ENCODE measurements around the gene MEX3D. TPM values are rescaled to one million over a fixed set of nuclear protein-coding genes. Genes with fewer than 3 reads are reported as not detected.

The MEX3D gene
- total RNA-seq, 2 experiments from 2014 or later = 5.0 to 5.5 TPM

DNA sequence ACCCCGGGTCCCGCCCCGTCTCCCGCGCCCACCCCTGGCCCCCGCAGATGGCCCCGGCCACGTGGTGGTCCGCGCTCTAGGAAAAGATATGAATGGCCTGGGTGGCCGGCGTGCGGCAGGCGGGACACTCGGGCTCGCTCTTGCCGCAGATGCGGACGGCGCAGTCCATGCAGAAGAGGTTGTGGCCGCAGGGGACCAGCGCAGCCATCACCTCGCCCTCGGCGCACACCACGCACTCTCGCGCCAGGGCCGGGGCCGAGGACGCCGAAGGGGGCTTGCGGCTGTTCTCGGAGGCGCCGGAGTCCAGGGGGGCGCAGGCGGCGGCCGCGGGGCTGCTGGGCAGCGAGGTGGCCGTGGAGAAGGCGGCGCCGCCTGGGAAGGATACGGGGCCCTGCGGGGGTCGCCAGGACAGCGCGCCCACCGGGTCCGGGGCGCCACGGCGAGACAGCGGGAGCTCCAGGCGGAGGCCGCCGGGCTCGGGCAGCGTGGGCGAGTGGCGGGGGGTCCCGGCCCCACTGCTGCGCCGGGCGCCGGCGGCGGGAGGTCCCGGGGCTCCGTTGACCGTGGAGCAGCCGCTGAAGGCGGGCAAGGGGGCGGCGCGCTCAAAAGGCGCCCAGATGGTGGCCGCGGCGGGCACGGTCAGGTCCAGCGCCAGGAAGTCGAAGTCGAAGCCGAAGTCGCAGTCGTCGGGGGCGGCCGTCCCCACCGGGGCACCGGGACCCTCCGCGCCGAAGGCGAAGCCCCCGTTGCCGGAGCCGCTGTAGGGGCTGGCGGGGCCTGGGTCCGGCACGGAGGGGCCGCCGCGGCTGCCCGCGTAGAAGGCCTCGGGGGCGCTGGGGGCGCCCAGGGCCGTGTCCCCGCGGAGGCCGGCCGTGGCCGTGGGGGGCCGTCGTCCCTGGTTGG lies 12.4 kb downstream of the MEX3D start:
- H3K27me3 Mint-ChIP-seq = no peaks in the 10 kb centered on the region
- no peaks in the 10 kb centered on the region for H3K4me1 Mint-ChIP-seq (ENCODE audit: low read depth)
- ChIA-PET POLR2A (no interaction called here), CTCF (no interaction called here)
- intact Hi-C loops (cut with micrococcal nuclease) = no loop called here
- no peak for ATAC-seq
- H3K27ac Mint-ChIP-seq = no peak overlapping the region
- no peak for DNase-seq
- H3K4me3 Mint-ChIP-seq = no peak overlapping the region
- H3K36me3 Mint-ChIP-seq (ENCODE audit: low read depth) = no peaks in the 10 kb centered on the region
- H3K9me3 Mint-ChIP-seq = no peaks in the 10 kb centered on the region
- TF ChIP-seq, protein P1, sequence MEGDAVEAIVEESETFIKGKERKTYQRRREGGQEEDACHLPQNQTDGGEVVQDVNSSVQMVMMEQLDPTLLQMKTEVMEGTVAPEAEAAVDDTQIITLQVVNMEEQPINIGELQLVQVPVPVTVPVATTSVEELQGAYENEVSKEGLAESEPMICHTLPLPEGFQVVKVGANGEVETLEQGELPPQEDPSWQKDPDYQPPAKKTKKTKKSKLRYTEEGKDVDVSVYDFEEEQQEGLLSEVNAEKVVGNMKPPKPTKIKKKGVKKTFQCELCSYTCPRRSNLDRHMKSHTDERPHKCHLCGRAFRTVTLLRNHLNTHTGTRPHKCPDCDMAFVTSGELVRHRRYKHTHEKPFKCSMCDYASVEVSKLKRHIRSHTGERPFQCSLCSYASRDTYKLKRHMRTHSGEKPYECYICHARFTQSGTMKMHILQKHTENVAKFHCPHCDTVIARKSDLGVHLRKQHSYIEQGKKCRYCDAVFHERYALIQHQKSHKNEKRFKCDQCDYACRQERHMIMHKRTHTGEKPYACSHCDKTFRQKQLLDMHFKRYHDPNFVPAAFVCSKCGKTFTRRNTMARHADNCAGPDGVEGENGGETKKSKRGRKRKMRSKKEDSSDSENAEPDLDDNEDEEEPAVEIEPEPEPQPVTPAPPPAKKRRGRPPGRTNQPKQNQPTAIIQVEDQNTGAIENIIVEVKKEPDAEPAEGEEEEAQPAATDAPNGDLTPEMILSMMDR (IDR thresholded peaks at IDR 0.05) = no peak

DNA sequence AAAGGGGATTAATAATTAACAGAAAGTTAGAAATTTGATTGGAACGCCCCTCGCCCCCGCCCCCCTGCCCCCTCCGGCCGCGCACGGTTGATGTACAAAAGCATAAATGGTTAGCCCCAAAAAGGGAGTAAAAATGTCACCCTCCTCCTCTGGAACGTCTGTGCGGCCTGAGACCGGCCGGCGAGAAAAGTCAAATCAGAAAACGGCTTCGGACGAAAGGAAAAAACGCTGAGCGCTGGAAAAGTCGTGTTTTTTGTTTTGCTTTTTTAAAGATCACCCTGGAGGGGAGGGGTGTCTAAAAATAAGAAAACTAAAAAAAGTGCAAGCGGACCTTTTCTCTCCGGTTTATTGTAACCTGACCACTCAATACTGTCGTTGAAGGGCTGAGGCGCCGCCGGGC lies 13.2 kb downstream of the MEX3D start:
- TF ChIP-seq, protein P1 (IDR thresholded peaks at IDR 0.05) = no peak
- Mint-ChIP-seq H3K4me1 (ENCODE audit: low read depth) (no peaks in the 10 kb centered on the region), H3K4me3 (no peak overlapping the region), H3K36me3 (ENCODE audit: low read depth) (no peaks in the 10 kb centered on the region), H3K27me3 (no peaks in the 10 kb centered on the region), H3K27ac (no peak overlapping the region), H3K9me3 (no peaks in the 10 kb centered on the region)
- ATAC-seq (no peak), DNase-seq (no peak)
- POLR2A ChIA-PET = no interaction called here
- CTCF ChIA-PET = interaction anchor here (1.0 kb wide), 1 partner anchor 9 kb away, joined by 3 read pairs; no protein-coding TSS in a partner anchor
- intact Hi-C loops (cut with micrococcal nuclease) = no loop called here

DNA sequence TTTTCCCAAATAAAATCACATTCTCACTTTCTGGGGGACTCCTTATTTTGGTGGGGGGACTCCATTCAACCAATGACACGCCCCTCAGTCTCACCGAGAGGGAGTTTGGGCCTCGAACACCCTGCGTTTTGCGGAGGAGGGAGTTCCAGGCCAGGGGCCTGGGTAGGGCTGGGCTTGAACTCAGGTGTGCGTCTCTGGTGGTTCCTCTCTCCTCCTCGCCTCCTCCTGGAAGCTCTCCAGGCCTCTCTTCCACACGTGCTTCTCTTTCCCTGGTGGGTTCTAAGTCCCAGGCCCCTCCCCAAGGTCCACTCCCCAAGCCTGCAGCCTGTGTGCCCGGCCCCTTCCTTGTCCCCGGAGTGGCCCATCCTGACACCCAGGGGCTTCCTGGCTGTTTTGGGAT lies 14.7 kb downstream of the MEX3D start:
- no peaks in the 10 kb centered on the region for H3K9me3 Mint-ChIP-seq
- ChIA-PET CTCF (no interaction called here), POLR2A (no interaction called here)
- H3K4me3 Mint-ChIP-seq = no peak overlapping the region
- no peak overlapping the region for H3K27ac Mint-ChIP-seq
- H3K36me3 Mint-ChIP-seq (ENCODE audit: low read depth) = no peaks in the 10 kb centered on the region
- intact Hi-C loops (cut with micrococcal nuclease) = no loop called here
- TF ChIP-seq, protein P1 (IDR thresholded peaks at IDR 0.05) = no peak
- peaks cover 1% of the 10 kb centered on the region for H3K27me3 Mint-ChIP-seq
- ATAC-seq = no peak
- no peaks in the 10 kb centered on the region for H3K4me1 Mint-ChIP-seq (ENCODE audit: low read depth)
- no peak for DNase-seq

DNA sequence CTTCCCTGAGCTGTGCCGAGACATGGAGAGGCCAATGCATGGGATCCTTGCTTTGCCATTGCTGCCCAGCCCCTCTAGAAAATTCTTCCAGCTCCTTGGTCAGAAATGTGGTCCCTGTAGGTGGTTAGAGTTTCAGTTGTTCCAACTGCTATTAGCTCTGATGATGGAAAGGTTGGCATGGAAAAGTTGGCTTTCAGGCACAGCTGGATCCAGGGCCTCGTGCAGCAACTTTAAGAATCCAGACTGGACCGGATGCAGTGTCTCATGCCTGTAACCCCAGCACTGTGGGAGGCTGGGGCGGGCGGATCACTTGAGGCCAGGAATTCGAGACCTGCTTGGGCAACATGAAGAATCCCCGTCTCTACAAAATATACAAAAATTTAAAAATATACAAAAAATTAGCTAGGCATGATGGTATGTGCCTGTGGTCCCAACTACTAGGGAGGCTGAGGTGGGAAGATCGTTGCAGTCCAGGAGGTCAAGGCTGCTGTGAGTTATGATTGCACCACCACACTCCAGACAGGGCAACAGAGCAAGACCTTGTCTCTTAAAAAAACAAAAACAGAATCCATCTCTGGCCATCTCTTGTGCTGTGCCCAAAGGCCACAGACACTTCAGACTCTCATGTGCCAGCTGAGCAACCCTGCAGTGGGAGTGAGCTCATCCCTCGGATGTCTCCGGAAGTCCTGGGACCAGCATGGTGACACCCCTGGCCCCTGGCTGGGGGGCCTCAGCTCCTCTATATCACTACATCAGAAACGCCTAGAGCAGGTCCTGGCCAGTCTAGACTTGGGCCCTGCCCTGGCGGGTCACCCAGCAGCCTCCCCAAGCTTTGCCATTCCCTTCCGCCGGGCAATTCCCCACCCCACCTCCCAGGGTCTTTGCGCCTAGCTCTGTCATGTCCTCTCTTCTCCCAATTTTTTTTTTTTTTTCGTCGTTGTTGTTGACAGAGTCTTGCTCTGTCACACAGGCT lies 16.8 kb downstream of the MEX3D start:
- TF ChIP-seq, protein P1 (IDR thresholded peaks at IDR 0.05) = no peak
- no peaks in the 10 kb centered on the region for H3K4me1 Mint-ChIP-seq (ENCODE audit: low read depth)
- DNase-seq = no peak
- CTCF ChIA-PET = interaction anchor here (1.1 kb wide), 1 partner anchor 145 kb away, joined by 3 read pairs; no protein-coding TSS in a partner anchor
- H3K27me3 Mint-ChIP-seq = peaks cover 6% of the 10 kb centered on the region
- intact Hi-C loops (cut with micrococcal nuclease) = no loop called here
- H3K36me3 Mint-ChIP-seq (ENCODE audit: low read depth) = no peaks in the 10 kb centered on the region
- no peaks in the 10 kb centered on the region for H3K9me3 Mint-ChIP-seq
- no peak overlapping the region for H3K27ac Mint-ChIP-seq
- no peak overlapping the region for H3K4me3 Mint-ChIP-seq
- no peak for ATAC-seq
- POLR2A ChIA-PET = interaction anchor here (0.6 to 1.1 kb wide), 2 partner anchors 40 to 129 kb away, joined by 3 read pairs; no protein-coding TSS in a partner anchor
